OCI-LY7 (cell line): ENCODE results near the gene SPATA7. TPM values are rescaled to one million over a fixed set of nuclear protein-coding genes. Genes with fewer than 3 reads are reported as not detected.

ENCODE experiments used
- BruUV-seq: library from RNA; stranded (reverse); fragments of 400-500 nt; replicated peaks from 2 replicates; lab custom pipeline; 2021; lab: Mats Ljungman, UMichigan
- CTCF ChIA-PET: fragments of 300-600 bp; sonication (Branson Sonifier 250); formaldehyde crosslinking; loops from one replicate; lab custom pipeline; 2022; ENCODE audit warnings: antibody characterized with exemption; ENCODE audit not compliant: unreplicated experiment; lab: Charles Lee
- POLR2A ChIA-PET: fragments of 300-600 bp; sonication (Branson Sonifier 250); formaldehyde crosslinking; loops from one replicate; lab custom pipeline; 2022; ENCODE audit warnings: antibody characterized with exemption; lab: Charles Lee
- DNase-seq: peaks from one replicate; pipeline ENCODE4 v3.0.0-alpha.2; 2015; ENCODE audit warnings: low spot score
- H2AFZ ChIP-seq: fragments of 200-600 bp; sonication (generic), shearing (Covaris generic); 2 replicates; pipeline ENCODE4 v1.6.1; 2014; ENCODE audit warnings: mild to moderate bottlenecking, antibody characterized with exemption, low read length, moderate library complexity
- H3K27ac ChIP-seq: fragments of 200-600 bp; sonication (generic); 2 replicates; pipeline ENCODE4 v1.5.1; 2014; ENCODE audit warnings: mixed run types, low read depth, mild to moderate bottlenecking, moderate library complexity, low read length, inconsistent platforms; ENCODE audit not compliant: poor library complexity, severe bottlenecking
- H3K36me3 ChIP-seq: fragments of 200-600 bp; sonication (generic); 2 replicates; pipeline ENCODE4 v1.6.1; 2014; ENCODE audit warnings: mild to moderate bottlenecking, antibody characterized with exemption, low read length, moderate library complexity, mixed read lengths; ENCODE audit not compliant: insufficient read depth
- H3K4me1 ChIP-seq: fragments of 200-600 bp; sonication (generic); 2 replicates; pipeline ENCODE4 v1.5.1; 2014; ENCODE audit warnings: mild to moderate bottlenecking, low read length; ENCODE audit not compliant: insufficient read depth, poor library complexity, severe bottlenecking
- H3K4me2 ChIP-seq: fragments of 200-600 bp; sonication (generic); 2 replicates; pipeline ENCODE4 v1.6.1; 2014; ENCODE audit warnings: mild to moderate bottlenecking, low read length
- H3K4me3 ChIP-seq: fragments of 200-600 bp; sonication (generic); 2 replicates; pipeline ENCODE4 v1.5.1; 2014; ENCODE audit warnings: mild to moderate bottlenecking, low read depth, low read length; ENCODE audit not compliant: poor library complexity, severe bottlenecking
- H3K79me2 ChIP-seq: fragments of 200-600 bp; sonication (generic); 2 replicates; pipeline ENCODE4 v1.6.1; 2016; ENCODE audit warnings: low read depth, mild to moderate bottlenecking, low read length, moderate library complexity, mixed read lengths; ENCODE audit not compliant: insufficient read depth
- H3K9me2 ChIP-seq: fragments of 200-600 bp; sonication (generic); 2 replicates; pipeline ENCODE4 v1.6.1; 2016; ENCODE audit warnings: mild to moderate bottlenecking, low read length, mixed read lengths; ENCODE audit not compliant: insufficient read depth
- H3K9me3 ChIP-seq: fragments of 200-600 bp; sonication (generic); 2 replicates; pipeline ENCODE4 v1.6.1; 2014; ENCODE audit warnings: mild to moderate bottlenecking, mixed run types, low read length, mixed read lengths
- H4K20me1 ChIP-seq: fragments of 200-600 bp; sonication (generic); 2 replicates; pipeline ENCODE4 v1.6.1; 2014; ENCODE audit warnings: mild to moderate bottlenecking, antibody characterized with exemption, low read length, moderate library complexity, mixed read lengths; ENCODE audit not compliant: insufficient read depth
- EZH2phosphoT487 ChIP-seq: fragments of 200-600 bp; sonication (generic); IDR thresholded peaks from 2 replicates; pipeline ENCODE4 v1.6.1; 2018; ENCODE audit warnings: low read depth, borderline replicate concordance, mild to moderate bottlenecking, mixed run types, antibody characterized with exemption, low read length, moderate library complexity, mixed read lengths
- intact Hi-C: fragments of 100-400 bp; cut with micrococcal nuclease; formaldehyde crosslinking; loops from one replicate; pipeline ENCODE4 v1.10.0; 2022; ENCODE audit not compliant: unreplicated experiment
- total RNA-seq, 2 experiments: library from RNA; depleted of rRNA in 1 of 2; stranded (reverse); fragments of >200 nt in 1 of 2; shearing (Covaris generic) in 1 of 2; gene quantifications; 2 replicates each; pipeline ENCODE4 v1.2.3, GENCODE V29; 2014 to 2022
- TF ChIP-seq, protein P1 (sequence below): fragments of 200-600 bp; sonication (generic); conservative IDR thresholded peaks from 2 replicates; pipeline ENCODE4 v1.5.1; 2014; ENCODE audit warnings: mild to moderate bottlenecking, antibody characterized with exemption, low read length, moderate library complexity, mixed read lengths

SPATA7 gene
- total RNA-seq, 2 experiments from 2014 or later = 6.3 to 10.3 TPM

DNA sequence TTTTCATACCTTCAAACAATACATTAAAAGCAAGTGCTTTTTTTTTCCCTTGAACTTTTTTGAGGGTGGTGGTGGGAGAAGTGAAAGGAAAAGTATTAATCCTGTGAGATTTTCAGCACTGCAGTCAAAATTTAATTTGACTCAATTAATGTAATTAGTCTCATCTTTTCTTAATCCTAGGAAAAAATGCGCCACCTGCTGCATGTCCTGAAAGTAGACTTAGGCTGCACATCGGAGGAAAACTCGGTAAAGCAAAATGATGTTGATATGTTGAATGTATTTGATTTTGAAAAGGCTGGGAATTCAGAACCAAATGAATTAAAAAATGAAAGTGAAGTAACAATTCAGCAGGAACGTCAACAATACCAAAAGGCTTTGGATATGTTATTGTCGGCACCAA is 52.2 kb downstream of the SPATA7 start:
- H3K9me2 ChIP-seq = no peaks in the 10 kb centered on the region
- ChIA-PET POLR2A (no interaction called here), CTCF (no interaction called here)
- H3K9me3 ChIP-seq = no peaks in the 10 kb centered on the region
- no TSS peak for BruUV-seq
- H4K20me1 ChIP-seq = no peaks in the 10 kb centered on the region
- DNase-seq = no peak
- H2AFZ ChIP-seq = no peak overlapping the region
- H3K79me2 ChIP-seq = no peaks in the 10 kb centered on the region
- H3K4me3 ChIP-seq = no peak overlapping the region
- H3K36me3 ChIP-seq = no peaks in the 10 kb centered on the region
- H3K27ac ChIP-seq = no peak overlapping the region
- intact Hi-C loops = no loop called here
- H3K4me1 ChIP-seq = no peaks in the 10 kb centered on the region
- TF ChIP-seq, protein P1, sequence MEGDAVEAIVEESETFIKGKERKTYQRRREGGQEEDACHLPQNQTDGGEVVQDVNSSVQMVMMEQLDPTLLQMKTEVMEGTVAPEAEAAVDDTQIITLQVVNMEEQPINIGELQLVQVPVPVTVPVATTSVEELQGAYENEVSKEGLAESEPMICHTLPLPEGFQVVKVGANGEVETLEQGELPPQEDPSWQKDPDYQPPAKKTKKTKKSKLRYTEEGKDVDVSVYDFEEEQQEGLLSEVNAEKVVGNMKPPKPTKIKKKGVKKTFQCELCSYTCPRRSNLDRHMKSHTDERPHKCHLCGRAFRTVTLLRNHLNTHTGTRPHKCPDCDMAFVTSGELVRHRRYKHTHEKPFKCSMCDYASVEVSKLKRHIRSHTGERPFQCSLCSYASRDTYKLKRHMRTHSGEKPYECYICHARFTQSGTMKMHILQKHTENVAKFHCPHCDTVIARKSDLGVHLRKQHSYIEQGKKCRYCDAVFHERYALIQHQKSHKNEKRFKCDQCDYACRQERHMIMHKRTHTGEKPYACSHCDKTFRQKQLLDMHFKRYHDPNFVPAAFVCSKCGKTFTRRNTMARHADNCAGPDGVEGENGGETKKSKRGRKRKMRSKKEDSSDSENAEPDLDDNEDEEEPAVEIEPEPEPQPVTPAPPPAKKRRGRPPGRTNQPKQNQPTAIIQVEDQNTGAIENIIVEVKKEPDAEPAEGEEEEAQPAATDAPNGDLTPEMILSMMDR = peak; percentile 51
- TF ChIP-seq EZH2phosphoT487 = no peak
- H3K4me2 ChIP-seq = no peak overlapping the region

DNA sequence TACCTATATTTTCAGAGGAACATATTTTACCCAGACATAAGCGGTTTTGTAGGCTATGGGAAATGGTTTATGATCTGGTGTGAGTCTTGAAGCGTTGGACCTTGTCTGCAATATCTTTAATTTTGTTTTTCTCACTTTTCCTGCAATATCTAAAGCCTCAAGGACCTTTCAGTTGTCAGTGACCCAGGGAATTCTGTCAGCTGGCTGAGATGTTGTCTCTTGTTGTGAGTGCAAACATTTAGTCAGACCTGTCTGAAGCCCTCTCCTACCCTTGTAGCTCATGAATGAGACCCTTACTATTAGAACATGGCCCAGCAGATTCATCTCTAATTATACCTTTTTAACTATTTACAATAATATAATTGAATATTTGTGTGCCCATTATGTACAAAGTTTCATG is 53.6 kb downstream of the SPATA7 start:
- H3K9me3 ChIP-seq = no peaks in the 10 kb centered on the region
- H2AFZ ChIP-seq = no peak overlapping the region
- H3K79me2 ChIP-seq = no peaks in the 10 kb centered on the region
- H3K27ac ChIP-seq = no peak overlapping the region
- H3K4me3 ChIP-seq = no peak overlapping the region
- ChIA-PET CTCF (no interaction called here), POLR2A (no interaction called here)
- TF ChIP-seq EZH2phosphoT487 = no peak
- TF ChIP-seq, protein P1 = no peak
- H3K4me1 ChIP-seq = no peaks in the 10 kb centered on the region
- no peaks in the 10 kb centered on the region for H4K20me1 ChIP-seq
- no peaks in the 10 kb centered on the region for H3K9me2 ChIP-seq
- H3K4me2 ChIP-seq = no peak overlapping the region
- no TSS peak for BruUV-seq
- H3K36me3 ChIP-seq = no peaks in the 10 kb centered on the region
- DNase-seq = no peak
- intact Hi-C loops = no loop called here

- no peaks in the 10 kb centered on the region for H3K79me2 ChIP-seq
- BruUV-seq = no TSS peak
- no peaks in the 10 kb centered on the region; the same call in 1 of the 2 replicates for H3K9me2 ChIP-seq
- POLR2A ChIA-PET = no interaction called here
- intact Hi-C loops = no loop called here
- H3K4me2 ChIP-seq = no peak overlapping the region
- no peaks in the 10 kb centered on the region for H3K9me3 ChIP-seq
- H2AFZ ChIP-seq = no peak overlapping the region
- H3K27ac ChIP-seq = no peak overlapping the region
- no peaks in the 10 kb centered on the region for H3K36me3 ChIP-seq
- H3K4me3 ChIP-seq = no peak overlapping the region
- TF ChIP-seq, protein P1 = peak; percentile 42; the same call in 1 of the 2 replicates
- no peak for TF ChIP-seq EZH2phosphoT487
- CTCF ChIA-PET = no interaction called here
- no peak for DNase-seq
- no peaks in the 10 kb centered on the region for H3K4me1 ChIP-seq
- no peaks in the 10 kb centered on the region for H4K20me1 ChIP-seq
Measured at GRCh38 chr14:88452231-88452630, 66.8 kb downstream of the SPATA7 start.
